ENCODE results near the gene CLEC16A.

CLEC16A gene

DNA sequence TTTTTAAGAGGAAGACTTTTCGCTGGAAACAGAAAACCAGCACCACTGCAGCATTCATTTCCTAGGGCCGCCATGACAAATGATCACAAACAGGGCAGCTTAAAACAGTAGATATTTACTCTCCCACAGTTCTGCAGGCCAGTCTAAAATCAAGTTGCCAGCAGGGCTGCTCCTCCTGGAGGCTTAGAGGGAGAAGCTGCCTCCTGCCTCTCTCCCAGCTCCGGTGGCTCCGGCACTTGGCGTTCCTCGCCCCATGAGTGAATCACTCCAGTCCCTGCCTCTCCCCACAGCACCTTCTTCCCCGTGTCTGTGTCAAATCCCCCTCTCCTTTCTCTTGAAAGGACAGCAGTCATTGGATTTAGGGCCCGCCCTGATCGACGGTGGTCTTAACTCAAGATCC, 239.6 kb downstream of the CLEC16A start:
- DNase-seq, result no peak
- intact Hi-C loops (cut with DNase I), result no loop called here

DNA sequence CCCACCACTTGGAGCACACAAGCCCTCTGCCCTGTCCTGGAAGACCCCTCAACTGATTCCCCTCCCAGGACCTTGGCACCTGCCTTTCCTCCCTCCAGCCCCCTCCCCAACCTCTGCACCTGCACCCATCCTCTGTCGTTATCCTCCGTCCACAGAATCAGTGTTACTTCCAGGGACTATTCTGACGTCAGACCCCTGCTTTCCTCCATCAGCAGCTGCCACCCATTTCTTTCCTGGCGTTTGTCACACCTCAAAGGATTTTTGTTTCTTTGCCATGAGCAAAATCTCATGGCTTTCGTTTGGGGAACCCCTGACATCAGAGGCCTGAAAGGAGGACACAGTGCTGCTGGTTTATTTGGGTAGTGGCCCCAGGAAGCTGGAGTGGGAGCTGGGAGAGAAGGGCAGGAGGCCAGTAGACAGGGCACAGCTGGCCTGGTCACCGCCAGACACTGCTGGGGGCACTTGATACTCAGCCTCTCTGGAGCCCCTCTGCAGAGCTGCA, 243.2 kb downstream of the CLEC16A start:
- no peak for DNase-seq
- intact Hi-C loops (cut with DNase I), result no loop called here

DNA sequence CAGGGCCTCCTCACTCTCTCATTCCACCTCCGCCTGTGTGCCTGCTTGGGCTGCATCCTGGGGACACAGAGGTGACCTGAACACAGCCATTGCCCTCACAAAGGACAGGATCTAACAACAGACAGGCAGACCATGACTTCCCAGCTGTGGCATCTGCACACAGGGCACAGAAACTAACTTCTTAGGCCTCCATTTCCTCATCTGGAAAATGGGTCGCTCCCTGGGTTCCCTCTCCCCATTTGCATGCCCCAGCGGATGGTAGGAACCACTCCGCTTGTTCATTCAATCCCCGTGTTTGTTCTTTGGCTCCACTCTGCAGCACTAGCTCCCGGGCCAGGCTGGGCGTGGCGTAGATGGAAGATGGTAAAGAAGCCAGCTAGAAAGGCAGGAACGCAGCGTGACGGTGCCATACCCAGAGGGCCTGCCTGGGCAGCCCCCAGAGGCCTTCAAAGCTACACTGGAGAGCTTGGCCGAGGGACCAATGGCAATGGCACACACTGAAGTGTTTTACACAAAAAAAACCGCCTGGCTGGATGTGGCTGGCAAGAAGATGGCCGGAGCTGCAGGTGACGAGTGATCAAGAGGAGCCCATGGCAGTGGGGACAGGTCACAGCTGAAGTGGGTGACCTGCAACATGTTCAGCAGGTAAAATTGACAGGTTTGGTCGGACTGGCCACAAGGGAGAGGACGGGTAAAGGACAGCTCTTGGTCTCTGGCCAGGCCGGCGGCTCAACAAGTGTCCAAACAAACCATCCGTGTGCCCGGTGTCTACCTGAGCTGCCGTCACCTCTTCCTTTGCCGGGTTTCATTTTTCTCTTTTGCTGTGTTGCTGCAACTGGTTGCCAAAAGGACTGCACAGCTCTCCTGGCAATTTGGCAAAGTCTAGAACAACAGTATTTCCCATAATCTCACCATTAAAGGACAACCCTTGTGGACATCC, 244.7 kb downstream of the CLEC16A start:
- peak in 9 of 42 donors; percentile 7 to 41 (median 21) for DNase-seq
- intact Hi-C loops (cut with DNase I), result no loop called here

DNA sequence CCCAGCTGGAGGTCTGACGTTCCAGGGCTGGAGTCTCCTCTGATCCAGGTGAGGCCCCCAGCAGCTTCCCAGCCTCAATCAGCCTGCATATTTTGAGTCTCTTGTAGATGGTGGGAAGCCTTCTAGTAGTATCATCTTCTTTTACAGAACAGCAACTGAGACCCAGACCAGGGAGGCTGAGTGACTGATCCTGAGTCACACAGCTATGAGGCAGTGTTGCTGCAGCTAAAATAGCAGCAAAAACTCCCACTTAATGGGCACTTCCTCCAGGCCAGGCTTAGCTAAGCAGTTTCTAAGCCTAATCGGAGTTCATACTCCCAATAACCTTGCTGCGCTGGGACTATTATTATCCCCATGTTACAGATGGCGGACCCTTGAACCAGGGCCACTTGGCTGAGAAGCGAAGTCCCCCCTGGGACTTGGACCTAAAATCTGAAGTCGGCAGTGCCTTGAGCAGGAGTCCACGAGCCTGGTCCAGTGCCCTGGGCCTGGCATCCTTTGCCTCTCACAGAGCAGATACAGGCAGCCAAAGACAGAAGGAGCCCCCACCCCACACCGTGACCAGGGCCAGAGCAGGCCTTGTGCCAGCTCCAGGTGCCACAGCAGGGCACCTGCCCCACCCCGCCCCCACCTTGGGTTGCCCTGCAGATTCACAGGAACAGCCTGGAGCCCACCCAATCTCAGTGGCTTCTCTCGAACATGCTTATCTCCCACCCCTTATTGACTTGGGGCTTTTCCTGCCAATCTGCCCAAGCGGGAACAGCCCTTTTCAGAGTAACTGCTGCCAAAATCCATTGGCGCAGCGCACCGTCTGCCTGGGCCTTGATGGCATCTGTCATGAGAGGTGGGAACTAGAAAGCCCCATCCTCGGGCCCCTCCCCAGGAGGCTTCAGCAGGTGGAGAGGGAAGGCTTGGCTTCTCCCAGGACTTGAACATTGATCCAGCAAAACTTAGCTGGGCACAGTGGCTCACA, 246.5 kb downstream of the CLEC16A start:
- no peak for DNase-seq
- intact Hi-C loops (cut with DNase I), result no loop called here

DNA sequence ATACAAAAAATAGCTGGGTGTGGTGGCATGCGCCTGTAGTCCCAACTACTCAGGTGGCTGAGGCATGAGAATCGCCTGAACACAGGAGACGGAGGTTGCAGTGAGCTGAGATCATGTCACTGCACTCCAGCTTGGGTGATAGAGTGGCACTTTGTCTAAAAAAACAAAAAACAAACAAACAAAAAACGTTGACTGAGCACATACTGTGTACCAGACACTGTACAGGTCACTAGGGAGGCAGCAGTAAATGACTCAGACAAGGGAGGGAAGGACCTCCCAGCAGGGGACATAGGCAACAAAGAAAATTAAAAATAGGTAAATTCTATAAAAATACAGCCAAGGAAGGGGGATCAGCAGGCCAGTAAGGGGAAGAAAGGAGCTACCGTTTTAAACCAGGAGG, 247.3 kb downstream of the CLEC16A start:
- DNase-seq, result no peak
- intact Hi-C loops (cut with DNase I), result no loop called here

DNA sequence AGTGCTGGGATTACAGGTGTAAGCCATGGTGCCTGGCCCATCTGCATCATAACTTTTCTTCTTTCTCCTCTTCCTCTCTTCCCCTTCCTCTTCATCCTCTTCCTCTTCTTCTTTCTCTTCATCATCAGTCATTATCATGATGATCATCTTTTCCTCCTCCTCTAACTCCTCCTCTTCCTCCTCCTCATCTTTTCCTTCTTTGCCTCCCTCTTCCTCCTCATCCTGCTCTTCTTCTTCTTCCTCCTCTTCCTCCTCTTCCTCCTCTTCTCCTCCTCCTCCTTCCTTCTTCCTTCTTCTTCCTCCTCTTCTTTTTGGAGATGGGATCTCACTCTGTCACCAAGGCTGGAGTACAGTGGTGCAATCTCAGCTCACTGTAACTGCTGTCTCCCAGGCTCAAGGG, 249.1 kb downstream of the CLEC16A start:
- no peak for DNase-seq
- intact Hi-C loops (cut with DNase I), result no loop called here

DNA sequence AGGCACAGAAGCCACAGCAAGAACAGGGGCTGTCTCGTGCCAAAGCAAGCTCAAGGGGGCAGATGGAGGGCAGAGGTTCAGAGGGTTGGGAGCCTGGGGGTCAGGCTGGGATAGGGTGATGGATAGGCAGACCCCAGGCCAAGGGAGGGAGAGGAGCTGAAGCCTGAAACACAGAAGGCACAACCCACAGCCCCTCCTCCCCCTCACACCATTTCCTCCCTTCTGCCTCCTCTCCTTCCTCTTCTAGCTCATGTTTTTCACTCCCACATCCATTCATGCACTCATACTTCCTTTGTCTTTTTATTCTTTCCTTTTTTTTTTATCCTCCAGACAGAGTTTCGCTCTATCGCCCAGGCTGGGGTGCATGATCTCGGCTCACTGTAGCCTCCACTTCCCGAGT, 250.5 kb downstream of the CLEC16A start:
- DNase-seq, result no peak
- intact Hi-C loops (cut with DNase I), result no loop called here

DNA sequence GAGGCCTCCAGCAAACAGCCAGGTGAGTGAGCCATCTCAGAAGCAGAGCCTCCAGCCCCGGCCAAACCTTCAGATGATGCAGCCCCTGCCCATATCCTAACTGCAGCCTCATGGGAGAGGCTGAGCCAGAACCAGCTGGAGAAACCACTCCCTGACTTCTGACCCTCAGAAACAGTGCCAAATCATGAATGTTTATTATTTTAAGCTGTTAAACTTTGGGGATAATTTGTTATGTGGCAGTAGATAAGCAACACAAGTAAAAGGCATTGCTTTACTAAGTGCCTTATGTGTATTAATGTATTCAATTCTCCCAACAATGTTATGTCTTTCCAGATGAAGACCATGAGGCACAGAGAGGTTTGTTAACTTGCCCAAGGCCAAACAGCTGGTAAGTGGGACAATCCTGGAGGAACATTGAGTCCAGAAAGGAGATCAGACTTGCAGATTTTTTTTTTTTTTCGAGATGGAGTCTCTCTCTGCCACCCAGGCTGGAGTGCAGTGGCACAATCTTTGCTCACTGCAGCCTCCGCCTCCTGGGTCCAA, 252.0 kb downstream of the CLEC16A start:
- no peak for DNase-seq
- intact Hi-C loops (cut with DNase I), result no loop called here

DNA sequence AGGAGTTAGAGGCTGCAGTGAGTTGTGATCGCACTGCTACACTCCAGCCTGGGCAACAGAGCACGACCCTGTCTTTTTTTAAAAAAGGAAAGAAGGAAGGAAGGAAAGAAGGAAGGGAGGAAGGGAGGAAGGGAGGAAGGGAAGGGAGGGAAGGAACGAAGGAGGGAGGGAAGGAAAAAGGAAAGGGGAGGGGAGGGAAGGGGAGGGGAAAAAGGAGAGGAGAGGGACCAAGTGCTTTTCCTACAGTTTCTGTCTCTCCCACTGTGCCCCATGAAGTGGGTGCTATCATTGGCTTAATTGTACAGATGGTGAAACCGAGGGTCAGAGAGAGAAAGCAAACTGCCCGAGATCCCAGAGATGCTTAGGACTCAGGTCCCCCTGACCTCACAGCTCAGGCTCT, 254.0 kb downstream of the CLEC16A start:
- intact Hi-C loops (cut with DNase I), result no loop called here
- no peak for DNase-seq

DNA sequence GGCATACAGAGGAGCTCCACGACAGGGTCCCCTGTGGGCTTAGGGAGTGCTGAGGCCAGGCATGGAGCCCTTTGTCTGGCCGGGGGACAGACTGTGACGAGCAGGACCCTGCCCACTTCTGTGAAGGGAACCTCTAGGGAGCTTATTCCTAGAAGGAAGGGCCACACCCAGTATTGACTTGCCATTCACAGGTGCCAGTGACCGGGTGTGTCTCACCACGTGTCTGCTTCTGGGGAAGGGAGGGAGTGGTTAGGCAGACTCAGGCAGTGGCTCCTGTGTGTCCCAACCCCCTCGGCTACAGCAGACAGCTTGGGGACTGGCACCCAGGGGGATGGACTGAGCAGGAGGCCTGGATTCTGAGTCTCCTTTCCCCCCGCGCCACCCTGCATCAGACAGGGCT, 254.5 kb downstream of the CLEC16A start:
- DNase-seq, result no peak
- intact Hi-C loops (cut with DNase I), result no loop called here

DNA sequence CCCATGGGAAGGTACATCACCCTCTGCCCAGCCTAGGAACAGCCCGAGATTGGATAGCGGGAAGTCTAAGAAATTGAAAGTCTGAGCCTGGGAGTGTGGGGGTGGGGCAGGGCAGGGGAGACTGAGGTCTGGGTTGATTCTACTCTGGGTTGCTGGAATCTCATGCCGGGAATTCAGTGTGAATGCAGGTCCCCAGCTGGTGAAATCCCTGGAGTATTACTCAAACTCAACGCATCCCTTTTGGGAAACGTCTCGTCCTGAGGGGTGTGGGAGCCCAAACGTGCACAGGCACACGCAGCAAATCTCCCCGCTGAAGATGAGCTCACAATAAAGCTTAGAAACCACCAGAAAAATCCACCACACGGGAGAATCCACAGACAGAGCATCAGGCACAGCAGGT, 256.2 kb downstream of the CLEC16A start:
- intact Hi-C loops (cut with DNase I), result no loop called here
- no peak for DNase-seq

DNA sequence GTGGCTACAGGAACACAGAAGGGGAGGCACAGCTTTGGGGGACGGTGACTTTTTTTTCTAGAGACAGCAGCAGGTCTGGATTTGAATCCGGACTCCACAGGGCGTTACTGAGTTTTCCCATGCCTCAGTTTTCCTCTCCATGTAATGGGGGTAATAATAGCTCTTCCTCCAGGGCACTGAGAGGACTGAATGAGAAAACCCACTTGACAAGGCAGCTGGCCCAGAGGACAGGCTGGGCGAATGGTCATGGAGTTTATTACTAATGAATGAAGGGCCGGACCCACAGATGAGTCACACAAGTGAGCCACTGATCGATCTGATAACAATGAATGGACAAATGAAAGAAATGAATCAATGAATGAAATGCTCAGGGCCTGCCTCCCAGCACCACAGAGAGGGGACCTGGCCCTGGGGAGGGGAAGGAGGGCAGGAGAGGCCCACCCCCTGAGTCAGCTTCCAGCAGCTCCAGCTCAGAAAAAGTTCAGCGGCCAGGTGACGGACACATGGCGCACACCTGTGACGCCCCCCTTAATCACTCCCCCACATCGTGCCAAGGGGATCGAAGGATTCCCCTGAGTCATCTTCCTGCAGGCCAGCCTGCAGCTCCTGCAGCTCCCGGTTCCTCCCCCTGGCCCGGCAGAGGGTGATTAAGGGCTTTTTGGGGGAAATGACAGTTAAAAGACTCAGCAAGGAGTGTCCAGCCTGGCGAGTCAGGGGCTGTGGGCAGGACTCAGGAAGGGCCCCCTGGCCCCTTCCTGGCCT, 257.3 kb downstream of the CLEC16A start:
- no peak for DNase-seq
- intact Hi-C loops (cut with DNase I), result no loop called here

DNA sequence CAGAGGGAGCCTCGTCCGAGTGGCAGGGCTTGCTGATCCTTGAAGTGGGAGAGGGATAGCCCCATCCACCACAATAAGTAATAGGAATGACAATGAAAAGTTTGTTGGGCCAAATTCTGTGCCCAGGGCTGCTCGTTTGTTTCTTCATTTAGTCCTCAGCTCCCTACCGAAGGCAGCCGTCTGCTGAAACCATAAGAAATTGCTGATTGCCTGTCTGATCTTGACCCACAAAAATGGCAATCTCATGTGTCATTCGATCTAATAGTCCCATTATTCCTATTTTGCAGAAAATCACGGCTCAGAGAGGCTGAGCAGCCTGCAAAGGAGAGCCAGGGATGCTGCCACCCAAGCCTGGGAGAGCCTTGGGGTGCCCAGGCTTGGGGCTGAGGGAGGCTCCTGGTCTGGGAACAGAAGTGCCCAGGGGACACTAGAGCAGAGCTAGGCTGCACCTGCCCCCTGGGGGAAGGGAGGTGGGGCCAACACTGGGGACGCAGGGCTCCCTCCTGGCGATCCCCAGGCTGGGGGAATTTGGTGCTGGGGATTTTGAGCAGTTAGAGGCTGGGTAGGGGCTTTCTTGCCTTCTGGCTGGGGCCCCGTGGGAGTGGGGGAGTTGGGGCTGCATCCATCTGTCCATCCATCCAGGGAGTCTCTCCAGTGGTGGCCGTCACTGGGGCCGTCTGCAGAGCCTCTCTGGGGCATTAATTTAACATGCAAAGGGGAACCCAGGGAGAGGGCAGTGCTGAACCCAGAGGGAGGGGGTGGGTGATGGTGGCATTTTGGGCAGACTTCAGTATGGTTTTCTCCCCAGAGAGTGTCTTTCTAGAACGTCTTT, 258.1 kb downstream of the CLEC16A start:
- intact Hi-C loops (cut with DNase I), result no loop called here
- no peak for DNase-seq

DNA sequence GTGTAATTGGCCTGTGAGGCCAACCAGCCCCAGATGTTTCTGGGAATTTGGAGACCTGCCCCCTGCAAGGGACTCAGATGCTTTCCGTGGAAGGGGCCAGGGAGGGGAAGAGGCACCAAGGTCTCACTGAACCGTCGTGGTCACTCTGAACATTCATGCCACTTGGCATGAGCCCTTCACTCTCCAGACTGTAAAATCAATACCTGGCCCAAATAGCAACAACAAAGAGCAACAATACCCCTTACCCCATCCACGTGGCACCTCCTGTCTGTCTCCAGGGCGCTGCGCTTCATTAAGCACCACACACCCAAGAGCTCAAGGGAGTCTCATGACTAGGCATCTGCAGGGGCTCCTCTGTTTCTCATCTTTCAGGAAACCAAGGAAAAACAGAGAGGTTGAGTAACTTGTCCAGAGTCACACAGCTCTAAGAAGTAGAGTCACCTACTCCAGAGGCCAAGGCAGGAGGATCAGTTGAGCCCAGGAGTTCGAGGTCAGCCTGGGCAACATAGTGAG, 258.8 kb downstream of the CLEC16A start:
- DNase-seq, result no peak

DNA sequence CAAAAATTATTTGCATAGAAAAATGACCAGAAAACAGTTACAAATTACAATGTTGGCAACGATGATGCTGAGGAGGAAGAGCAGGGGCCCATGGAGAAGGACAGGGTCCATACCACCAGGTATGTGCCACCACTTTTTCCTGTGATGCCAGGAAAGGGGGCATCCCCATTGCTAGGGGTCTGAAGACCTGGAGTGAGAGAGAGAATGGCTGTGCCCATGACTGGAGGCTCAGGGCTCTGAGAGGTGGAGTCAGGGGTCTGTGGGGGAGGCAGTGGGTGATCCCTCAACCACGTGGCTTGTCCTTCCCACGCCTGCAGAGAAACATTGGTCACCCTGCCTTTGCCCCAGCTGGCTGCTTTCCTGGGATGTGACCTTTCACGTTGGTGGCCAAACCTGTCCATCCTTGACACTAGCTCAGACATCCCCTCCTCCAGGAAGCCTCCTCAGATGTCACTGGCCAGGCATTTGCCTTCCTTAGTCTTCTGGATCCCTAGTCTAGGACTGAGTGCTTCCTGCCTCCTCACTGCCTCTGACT, 260.2 kb downstream of the CLEC16A start:
- no peak for DNase-seq
- intact Hi-C loops (cut with DNase I), result no loop called here

More for the DNA sequence above, 258.8 kb downstream of the CLEC16A start:
- intact Hi-C loops (cut with DNase I), result no loop called here

DNA sequence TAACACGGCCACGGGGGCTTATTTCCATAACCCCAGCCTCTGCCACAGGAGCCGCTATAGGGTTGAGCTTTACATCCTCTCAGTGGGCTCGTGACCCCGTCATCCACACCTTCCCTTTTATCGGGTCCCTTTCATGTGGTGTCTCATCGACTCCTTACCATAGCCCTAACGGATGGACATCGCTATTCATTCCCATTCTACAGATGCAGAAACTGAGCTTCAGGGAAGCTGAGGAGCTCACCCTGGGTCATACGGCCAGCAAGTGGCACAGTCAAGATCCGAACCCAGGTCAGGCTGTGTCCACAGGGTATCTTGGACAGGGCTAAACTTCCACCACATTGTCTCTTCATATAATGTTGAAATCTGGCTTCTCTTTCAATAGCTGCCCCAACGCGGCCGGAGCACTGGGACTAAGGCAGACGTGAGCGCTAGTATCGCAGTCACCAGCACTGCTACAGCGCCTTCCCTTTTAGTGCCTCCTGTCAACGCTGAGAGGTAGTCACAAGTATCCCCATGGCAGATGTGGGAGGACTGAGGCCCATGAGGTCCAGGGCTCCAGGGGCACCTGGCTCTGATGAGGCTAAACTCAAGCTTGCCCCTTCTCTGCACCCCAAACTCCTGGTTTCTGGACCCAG, 260.8 kb downstream of the CLEC16A start:
- no peak for DNase-seq
- intact Hi-C loops (cut with DNase I), result no loop called here

Measured in head of caudate nucleus (tissue), 42 donors.